Muscle layer of colon (tissue), 2 donors: Measurements from ENCODE around the gene JAZF1.

Source experiments
- H3K27ac ChIP-seq: one replicate; pipeline ENCODE4 v1.7.0; 2013; ENCODE audit warnings: low read depth, mild to moderate bottlenecking, low read length, moderate library complexity
- H3K27me3 ChIP-seq, 2 donors: one replicate each; pipeline ENCODE4 v1.7.0; 2013; ENCODE audit warnings: low read length in 2 of 2, mild to moderate bottlenecking in 2 of 2; ENCODE audit not compliant: insufficient read depth in 2 of 2, control insufficient read depth in 1 of 2
- H3K36me3 ChIP-seq: one replicate; pipeline ENCODE4 v1.7.0; 2013; ENCODE audit warnings: mild to moderate bottlenecking, low read length; ENCODE audit not compliant: insufficient read depth
- H3K4me1 ChIP-seq: one replicate; pipeline ENCODE4 v1.7.0; 2013; ENCODE audit warnings: mild to moderate bottlenecking, low read length; ENCODE audit not compliant: insufficient read depth
- H3K4me3 ChIP-seq, 2 donors: one replicate each; pipeline ENCODE4 v1.7.0; 2013; ENCODE audit warnings: low read length in 2 of 2, low read depth in 1 of 2, mild to moderate bottlenecking in 1 of 2, moderate library complexity in 1 of 2
- H3K9ac ChIP-seq: one replicate; pipeline ENCODE4 v1.7.0; 2013; ENCODE audit warnings: low read length
- H3K9me3 ChIP-seq: one replicate; pipeline ENCODE4 v1.7.0; 2013; ENCODE audit warnings: mild to moderate bottlenecking, low read length
- donor health status: abdominal sarcoma.
- donor health status: Adenocarcinoma of cecum.

Gene JAZF1

GRCh38 chr7:28046035-28046434 lies 134.6 kb downstream of the JAZF1 start:
- no peaks in the 10 kb centered on the region for H3K27me3 ChIP-seq
- H3K9me3 ChIP-seq = no peaks in the 10 kb centered on the region
- no peaks in the 10 kb centered on the region for H3K36me3 ChIP-seq
- H3K27ac ChIP-seq = no peak overlapping the region
- no peak overlapping the region for H3K9ac ChIP-seq
- H3K4me3 ChIP-seq = no peak overlapping the region
- peaks cover 18% of the 10 kb centered on the region for H3K4me1 ChIP-seq

GRCh38 chr7:28045592-28045991 lies 135.0 kb downstream of the JAZF1 start:
- Histone ChIP-seq H3K9me3 (no peaks in the 10 kb centered on the region), H3K36me3 (no peaks in the 10 kb centered on the region), H3K9ac (no peak overlapping the region), H3K27ac (no peak overlapping the region), H3K4me1 (peaks cover 23% of the 10 kb centered on the region), H3K27me3 (no peaks in the 10 kb centered on the region), H3K4me3 (no peak overlapping the region)

- Histone ChIP-seq H3K36me3 (no peaks in the 10 kb centered on the region), H3K4me1 (peaks cover 30% of the 10 kb centered on the region), H3K9me3 (no peaks in the 10 kb centered on the region), H3K9ac (no peak overlapping the region), H3K27ac (no peak overlapping the region), H3K27me3 (no peaks in the 10 kb centered on the region), H3K4me3 (no peak overlapping the region)
These were observed 135.8 kb downstream of the JAZF1 start for GRCh38 chr7:28044825-28045224.

GRCh38 chr7:28042721-28043120 lies 137.9 kb downstream of the JAZF1 start:
- Histone ChIP-seq H3K27me3 (no peaks in the 10 kb centered on the region), H3K4me3 (no peak overlapping the region), H3K36me3 (no peaks in the 10 kb centered on the region), H3K4me1 (peaks cover 50% of the 10 kb centered on the region), H3K9me3 (no peaks in the 10 kb centered on the region), H3K9ac (no peak overlapping the region), H3K27ac (no peak overlapping the region)

GRCh38 chr7:28041508-28042314 lies 138.9 kb downstream of the JAZF1 start:
- peaks cover 60% of the 10 kb centered on the region for H3K4me1 ChIP-seq
- no peak overlapping the region for H3K9ac ChIP-seq
- H3K36me3 ChIP-seq = no peaks in the 10 kb centered on the region
- H3K27me3 ChIP-seq = no peaks in the 10 kb centered on the region
- no peaks in the 10 kb centered on the region for H3K9me3 ChIP-seq
- no peak overlapping the region for H3K4me3 ChIP-seq
- peak overlapping the region; percentile 16 for H3K27ac ChIP-seq

GRCh38 chr7:28038175-28038797 lies 142.3 kb downstream of the JAZF1 start:
- Histone ChIP-seq H3K4me3 (no peak overlapping the region), H3K36me3 (no peaks in the 10 kb centered on the region), H3K4me1 (peaks cover 76% of the 10 kb centered on the region), H3K9ac (no peak overlapping the region), H3K9me3 (no peaks in the 10 kb centered on the region), H3K27ac (peak overlapping the region; percentile 88), H3K27me3 (no peaks in the 10 kb centered on the region)

- Histone ChIP-seq H3K9me3 (no peaks in the 10 kb centered on the region), H3K4me3 (peak overlapping the region in 1 of 2 donors; percentile 42), H3K27me3 (no peaks in the 10 kb centered on the region), H3K36me3 (no peaks in the 10 kb centered on the region), H3K27ac (peak overlapping the region; percentile 88), H3K9ac (no peak overlapping the region), H3K4me1 (peaks cover 82% of the 10 kb centered on the region)
These were observed 143.2 kb downstream of the JAZF1 start for GRCh38 chr7:28037220-28038010.

GRCh38 chr7:28036696-28037095 lies 143.9 kb downstream of the JAZF1 start:
- Histone ChIP-seq H3K4me1 (peaks cover 85% of the 10 kb centered on the region), H3K36me3 (no peaks in the 10 kb centered on the region)

GRCh38 chr7:28033386-28033785 lies 147.2 kb downstream of the JAZF1 start:
- Histone ChIP-seq H3K27ac (peak overlapping the region; percentile 55), H3K4me3 (no peak overlapping the region), H3K27me3 (no peaks in the 10 kb centered on the region), H3K9me3 (no peaks in the 10 kb centered on the region), H3K9ac (no peak overlapping the region), H3K36me3 (no peaks in the 10 kb centered on the region), H3K4me1 (peaks cover 82% of the 10 kb centered on the region)

More at GRCh38 chr7:28036696-28037095, 143.9 kb downstream of the JAZF1 start:
- Histone ChIP-seq H3K9me3 (no peaks in the 10 kb centered on the region), H3K27ac (peak overlapping the region; percentile 86), H3K4me3 (peak overlapping the region; percentile 2 to 39), H3K9ac (no peak overlapping the region), H3K27me3 (no peaks in the 10 kb centered on the region)

GRCh38 chr7:28032738-28033380 lies 147.7 kb downstream of the JAZF1 start:
- Histone ChIP-seq H3K9me3 (no peaks in the 10 kb centered on the region), H3K27ac (peak overlapping the region; percentile 55), H3K36me3 (no peaks in the 10 kb centered on the region), H3K27me3 (no peaks in the 10 kb centered on the region), H3K9ac (no peak overlapping the region), H3K4me1 (peaks cover 82% of the 10 kb centered on the region), H3K4me3 (no peak overlapping the region)

GRCh38 chr7:28029051-28029450 lies 151.5 kb downstream of the JAZF1 start:
- Histone ChIP-seq H3K27ac (peak overlapping the region; percentile 74), H3K4me1 (peaks cover 89% of the 10 kb centered on the region), H3K4me3 (no peak overlapping the region), H3K9me3 (no peaks in the 10 kb centered on the region), H3K9ac (no peak overlapping the region), H3K27me3 (no peaks in the 10 kb centered on the region), H3K36me3 (no peaks in the 10 kb centered on the region)
